HG03571 (cell line): ENCODE measurements around the gene ZNF660.

Experiments used
- ATAC-seq: cut with Tn5 transposase; IDR thresholded peaks from one replicate; pipeline ENCODE4 v1.9.1; 2021; ENCODE audit not compliant: unreplicated experiment

The ZNF660 gene

DNA sequence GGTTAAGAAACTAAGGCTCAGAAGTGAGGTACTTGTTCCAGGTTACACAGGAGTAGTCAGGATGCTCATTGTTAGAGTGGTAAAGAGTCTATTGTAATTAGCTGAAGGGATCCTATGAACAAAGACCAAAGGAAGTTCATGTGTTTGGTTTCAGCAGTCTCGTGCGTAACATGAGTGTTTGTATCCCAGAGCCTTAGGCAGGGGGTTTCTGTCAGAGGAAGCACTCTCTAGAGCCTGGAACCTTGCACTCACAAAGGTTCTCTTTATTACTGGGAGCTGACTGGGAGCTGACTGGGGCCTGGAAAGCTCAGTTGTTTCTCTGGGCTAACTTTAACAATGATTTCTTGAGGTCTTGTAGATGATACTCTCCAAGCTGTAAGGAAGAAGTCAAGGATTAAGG is 44.0 kb downstream of the ZNF660 start:
- no peak for ATAC-seq

DNA sequence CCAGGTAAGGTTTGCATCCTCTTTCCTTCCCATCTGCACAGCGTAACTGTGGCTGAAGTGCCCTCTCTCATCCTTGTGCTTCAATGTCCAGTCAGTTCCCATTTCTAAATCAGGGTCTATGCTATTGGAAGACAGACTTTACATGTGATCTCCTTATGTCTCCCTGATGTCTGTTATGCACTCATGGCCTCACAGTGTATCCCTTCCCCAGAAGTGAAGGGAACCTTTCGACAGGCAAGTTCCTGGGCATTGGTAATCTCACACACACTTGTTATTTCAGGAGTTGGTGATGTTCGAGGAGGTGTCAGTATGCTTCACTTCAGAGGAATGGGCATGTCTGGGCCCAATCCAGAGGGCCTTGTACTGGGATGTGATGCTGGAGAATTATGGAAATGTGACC is 47.4 kb downstream of the ZNF660 start:
- no peak for ATAC-seq

GRCh38 chr3:44642337-44642736 is 57.6 kb downstream of the ZNF660 start:
- no peak for ATAC-seq

DNA sequence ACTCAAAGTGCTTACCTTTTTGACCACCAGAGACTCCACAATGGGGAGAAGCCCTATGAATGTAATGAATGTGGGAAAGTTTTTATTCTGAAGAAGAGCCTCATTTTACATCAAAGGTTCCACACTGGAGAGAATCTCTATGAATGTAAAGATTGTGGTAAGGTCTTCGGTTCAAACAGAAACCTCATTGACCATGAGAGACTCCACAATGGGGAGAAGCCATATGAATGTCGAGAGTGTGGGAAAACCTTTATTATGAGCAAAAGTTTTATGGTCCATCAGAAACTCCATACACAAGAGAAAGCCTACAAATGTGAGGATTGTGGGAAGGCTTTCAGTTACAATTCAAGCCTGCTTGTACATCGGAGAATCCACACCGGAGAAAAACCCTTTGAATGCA is 58.3 kb downstream of the ZNF660 start:
- ATAC-seq: no peak

GRCh38 chr3:44647771-44648170 is 63.0 kb downstream of the ZNF660 start:
- ATAC-seq: no peak

DNA sequence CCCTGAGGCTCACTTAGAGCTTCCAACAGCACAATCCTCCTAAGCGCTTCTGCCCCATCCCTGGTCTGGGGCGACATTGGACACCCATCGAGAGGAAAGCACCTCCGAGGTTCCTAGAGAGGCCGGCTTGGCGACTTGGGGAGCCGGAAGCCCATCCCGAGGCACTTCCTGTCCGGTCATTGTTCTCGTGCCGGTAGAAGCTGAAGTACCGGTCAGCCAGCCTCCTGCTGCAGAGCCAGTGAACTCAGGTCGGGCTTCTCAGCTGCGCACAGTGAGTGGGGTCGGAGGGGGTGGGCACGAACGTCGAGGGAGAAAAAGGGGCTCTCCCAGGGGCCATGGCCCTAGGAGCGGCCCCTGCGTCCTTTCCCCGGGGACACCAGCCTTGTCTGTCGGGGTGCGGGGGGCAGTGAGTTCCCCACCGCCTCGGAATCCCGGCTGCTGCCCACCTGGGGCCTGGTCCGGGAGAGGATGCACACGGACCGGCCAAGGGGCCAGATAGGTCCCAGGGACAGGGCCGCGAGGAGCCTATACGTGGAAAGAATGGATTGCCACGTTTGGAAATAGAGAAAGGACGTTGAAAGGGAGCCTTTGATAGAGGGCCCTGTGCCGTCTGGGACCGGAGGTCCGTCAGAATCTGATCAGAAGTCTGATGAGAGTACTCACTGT is 63.9 kb downstream of the ZNF660 start, which contains the start of gene ZNF35:
TSS of gene ZNF35 (plus strand) at position 169 of the 666 bp plus-strand sequence. CDS start 2,336 bp downstream, outside the sequence.
- peak; percentile 96 for ATAC-seq
